Measurements from ENCODE around the gene PHACTR1.
"Not testable (repeated sequence)": the region's sequence is repeated elsewhere in the genome, so short reads cannot be mapped to it uniquely, and the experiment has no call there.

PHACTR1 gene

GRCh38 chr6:12748815-12749521 lies 32.4 kb downstream of the PHACTR1 start:
- no peak overlapping the region for H3K4me3 ChIP-seq (ENCODE audit: low read depth, low read length)
- H3K36me3 ChIP-seq (ENCODE audit: insufficient read depth, low read length): no peaks in the 10 kb centered on the region
- no peak overlapping the region for H2AFZ ChIP-seq (ENCODE audit: low read length, unreplicated experiment)
- no peak overlapping the region for H3K27ac ChIP-seq (ENCODE audit: low read depth, low read length)
- H3K4me1 ChIP-seq (ENCODE audit: control insufficient read depth, insufficient read depth, low read length, unreplicated experiment): no peaks in the 10 kb centered on the region
- no peaks in the 10 kb centered on the region for H3K79me2 ChIP-seq (ENCODE audit: control insufficient read depth, insufficient read depth, low read length, unreplicated experiment)
- peaks cover 16% of the 10 kb centered on the region; the same call in 1 of the 2 replicates for H3K27me3 ChIP-seq (ENCODE audit: insufficient read depth, low read length)

- Histone ChIP-seq H3K36me3 (ENCODE audit: insufficient read depth, low read length) (no peaks in the 10 kb centered on the region), H3K27ac (ENCODE audit: low read depth, low read length) (no peak overlapping the region), H3K79me2 (ENCODE audit: control insufficient read depth, insufficient read depth, low read length, unreplicated experiment) (no peaks in the 10 kb centered on the region), H3K27me3 (ENCODE audit: insufficient read depth, low read length) (peaks cover 16% of the 10 kb centered on the region; the same call in 1 of the 2 replicates), H3K4me3 (ENCODE audit: low read depth, low read length) (no peak overlapping the region), H2AFZ (ENCODE audit: low read length, unreplicated experiment) (no peak overlapping the region), H3K4me1 (ENCODE audit: control insufficient read depth, insufficient read depth, low read length, unreplicated experiment) (no peaks in the 10 kb centered on the region)
Measured at GRCh38 chr6:12749531-12750379, 33.2 kb downstream of the PHACTR1 start.

- Histone ChIP-seq H3K4me1 (ENCODE audit: control insufficient read depth, insufficient read depth, low read length, unreplicated experiment) (no peaks in the 10 kb centered on the region), H3K27ac (ENCODE audit: low read depth, low read length) (no peak overlapping the region), H3K27me3 (ENCODE audit: insufficient read depth, low read length) (peaks cover 16% of the 10 kb centered on the region; the same call in 1 of the 2 replicates), H2AFZ (ENCODE audit: low read length, unreplicated experiment) (no peak overlapping the region), H3K4me3 (ENCODE audit: low read depth, low read length) (no peak overlapping the region), H3K36me3 (ENCODE audit: insufficient read depth, low read length) (no peaks in the 10 kb centered on the region), H3K79me2 (ENCODE audit: control insufficient read depth, insufficient read depth, low read length, unreplicated experiment) (no peaks in the 10 kb centered on the region)
Measured at GRCh38 chr6:12750416-12750815, 33.8 kb downstream of the PHACTR1 start.

- H3K4me1 ChIP-seq (ENCODE audit: control insufficient read depth, insufficient read depth, low read length, unreplicated experiment): no peaks in the 10 kb centered on the region
- H3K36me3 ChIP-seq (ENCODE audit: insufficient read depth, low read length): no peaks in the 10 kb centered on the region
- no peak overlapping the region for H2AFZ ChIP-seq (ENCODE audit: low read length, unreplicated experiment)
- H3K4me3 ChIP-seq (ENCODE audit: low read depth, low read length): no peak overlapping the region
- H3K79me2 ChIP-seq (ENCODE audit: control insufficient read depth, insufficient read depth, low read length, unreplicated experiment): no peaks in the 10 kb centered on the region
- H3K27me3 ChIP-seq (ENCODE audit: insufficient read depth, low read length): peaks cover 16% of the 10 kb centered on the region; the same call in 1 of the 2 replicates
- H3K27ac ChIP-seq (ENCODE audit: low read depth, low read length): no peak overlapping the region
Measured at GRCh38 chr6:12751694-12752325, 35.2 kb downstream of the PHACTR1 start.

- Histone ChIP-seq H3K4me1 (ENCODE audit: control insufficient read depth, insufficient read depth, low read length, unreplicated experiment) (no peaks in the 10 kb centered on the region), H2AFZ (ENCODE audit: low read length, unreplicated experiment) (no peak overlapping the region), H3K79me2 (ENCODE audit: control insufficient read depth, insufficient read depth, low read length, unreplicated experiment) (no peaks in the 10 kb centered on the region), H3K36me3 (ENCODE audit: insufficient read depth, low read length) (no peaks in the 10 kb centered on the region), H3K4me3 (ENCODE audit: low read depth, low read length) (no peak overlapping the region), H3K27ac (ENCODE audit: low read depth, low read length) (no peak overlapping the region), H3K27me3 (ENCODE audit: insufficient read depth, low read length) (peaks cover 16% of the 10 kb centered on the region; the same call in 1 of the 2 replicates)
Measured at GRCh38 chr6:12753036-12753435, 36.5 kb downstream of the PHACTR1 start.

- Histone ChIP-seq H3K4me3 (ENCODE audit: low read depth, low read length) (no peak overlapping the region), H3K27me3 (ENCODE audit: insufficient read depth, low read length) (no peaks in the 10 kb centered on the region), H3K79me2 (ENCODE audit: control insufficient read depth, insufficient read depth, low read length, unreplicated experiment) (no peaks in the 10 kb centered on the region), H3K27ac (ENCODE audit: low read depth, low read length) (no peak overlapping the region), H3K4me1 (ENCODE audit: control insufficient read depth, insufficient read depth, low read length, unreplicated experiment) (no peaks in the 10 kb centered on the region), H2AFZ (ENCODE audit: low read length, unreplicated experiment) (no peak overlapping the region), H3K36me3 (ENCODE audit: insufficient read depth, low read length) (no peaks in the 10 kb centered on the region)
Measured at GRCh38 chr6:12760226-12760625, 43.7 kb downstream of the PHACTR1 start.

GRCh38 chr6:12760911-12761310 lies 44.3 kb downstream of the PHACTR1 start:
- Histone ChIP-seq H3K79me2 (ENCODE audit: control insufficient read depth, insufficient read depth, low read length, unreplicated experiment) (no peaks in the 10 kb centered on the region), H3K27me3 (ENCODE audit: insufficient read depth, low read length) (no peaks in the 10 kb centered on the region), H3K4me3 (ENCODE audit: low read depth, low read length) (no peak overlapping the region), H3K36me3 (ENCODE audit: insufficient read depth, low read length) (no peaks in the 10 kb centered on the region), H3K27ac (ENCODE audit: low read depth, low read length) (no peak overlapping the region), H2AFZ (ENCODE audit: low read length, unreplicated experiment) (no peak overlapping the region), H3K4me1 (ENCODE audit: control insufficient read depth, insufficient read depth, low read length, unreplicated experiment) (no peaks in the 10 kb centered on the region)

GRCh38 chr6:12761376-12762115 lies 45.0 kb downstream of the PHACTR1 start:
- no peaks in the 10 kb centered on the region for H3K27me3 ChIP-seq (ENCODE audit: insufficient read depth, low read length)
- no peaks in the 10 kb centered on the region for H3K4me1 ChIP-seq (ENCODE audit: control insufficient read depth, insufficient read depth, low read length, unreplicated experiment)
- no peaks in the 10 kb centered on the region for H3K36me3 ChIP-seq (ENCODE audit: insufficient read depth, low read length)
- no peak overlapping the region for H2AFZ ChIP-seq (ENCODE audit: low read length, unreplicated experiment)
- H3K79me2 ChIP-seq (ENCODE audit: control insufficient read depth, insufficient read depth, low read length, unreplicated experiment): no peaks in the 10 kb centered on the region
- no peak overlapping the region for H3K27ac ChIP-seq (ENCODE audit: low read depth, low read length)
- H3K4me3 ChIP-seq (ENCODE audit: low read depth, low read length): no peak overlapping the region

GRCh38 chr6:12762731-12763434 lies 46.3 kb downstream of the PHACTR1 start:
- H3K27ac ChIP-seq (ENCODE audit: low read depth, low read length); H3K4me3 ChIP-seq (ENCODE audit: low read depth, low read length); H3K79me2 ChIP-seq (ENCODE audit: control insufficient read depth, insufficient read depth, low read length, unreplicated experiment); H3K36me3 ChIP-seq (ENCODE audit: insufficient read depth, low read length); H2AFZ ChIP-seq (ENCODE audit: low read length, unreplicated experiment); H3K4me1 ChIP-seq (ENCODE audit: control insufficient read depth, insufficient read depth, low read length, unreplicated experiment); H3K27me3 ChIP-seq (ENCODE audit: insufficient read depth, low read length): not testable (repeated sequence)

- Histone ChIP-seq H3K79me2 (ENCODE audit: control insufficient read depth, insufficient read depth, low read length, unreplicated experiment) (no peaks in the 10 kb centered on the region), H3K36me3 (ENCODE audit: insufficient read depth, low read length) (no peaks in the 10 kb centered on the region), H3K27me3 (ENCODE audit: insufficient read depth, low read length) (no peaks in the 10 kb centered on the region), H2AFZ (ENCODE audit: low read length, unreplicated experiment) (no peak overlapping the region), H3K27ac (ENCODE audit: low read depth, low read length) (no peak overlapping the region), H3K4me1 (ENCODE audit: control insufficient read depth, insufficient read depth, low read length, unreplicated experiment) (no peaks in the 10 kb centered on the region), H3K4me3 (ENCODE audit: low read depth, low read length) (no peak overlapping the region)
Measured at GRCh38 chr6:12766365-12766764, 49.8 kb downstream of the PHACTR1 start.

Data from ACC112 (cell line).